Measurements from ENCODE around the gene LIF.
"Not testable (repeated sequence)": the region's sequence is repeated elsewhere in the genome, so short reads cannot be mapped to it uniquely, and the experiment has no call there.

Gene LIF

GRCh38 chr22:30201945-30202344 lies 44.6 kb downstream of the LIF start:
- no peak overlapping the region for H4K8ac ChIP-seq (ENCODE audit: low read length)
- no peak overlapping the region for H3K27ac ChIP-seq (ENCODE audit: low read length, poor library complexity, severe bottlenecking)
- H2BK120ac ChIP-seq (ENCODE audit: low read depth, low read length), result no peak overlapping the region
- H3K27me3 ChIP-seq (ENCODE audit: control insufficient read depth in 1 of 2, insufficient read depth in 1 of 2, low read length in 2 of 2), result no peaks in the 10 kb centered on the region
- H3K4me2 ChIP-seq (ENCODE audit: low read length, poor library complexity, severe bottlenecking), result no peak overlapping the region
- WGBS, result 92% methylated on average over 3 of the region's 3 CpGs
- no peaks in the 10 kb centered on the region for H3K79me1 ChIP-seq (replicated peaks; ENCODE audit: low read length, poor library complexity, severe bottlenecking)
- H2BK5ac ChIP-seq (ENCODE audit: low read depth, low read length, poor library complexity, severe bottlenecking), result no peak overlapping the region
- no peak overlapping the region for H2BK15ac ChIP-seq (ENCODE audit: low read depth, poor library complexity, severe bottlenecking)
- H3K4me3 ChIP-seq (ENCODE audit: insufficient read depth in 1 of 2, low read depth in 1 of 2, low read length in 2 of 2), result peak overlapping the region in 1 of 2 experiments; percentile 1
- H3K23ac ChIP-seq (ENCODE audit: low read length in 2 of 2), result no peak overlapping the region
- no peak overlapping the region for H3K4ac ChIP-seq (ENCODE audit: low read depth in 1 of 2, low read length in 2 of 2)
- no peak overlapping the region for H4K91ac ChIP-seq (ENCODE audit: low read length)
- no peak overlapping the region for H2AFZ ChIP-seq (ENCODE audit: low read depth, low read length)
- DNase-seq, result no peak
- H3K36me3 ChIP-seq (ENCODE audit: control insufficient read depth in 1 of 2, insufficient read depth in 2 of 2, low read depth in 1 of 2, low read length in 2 of 2), result no peaks in the 10 kb centered on the region
- H3K18ac ChIP-seq (ENCODE audit: low read depth in 1 of 2, low read length in 2 of 2), result peak overlapping the region in 1 of 2 experiments; percentile 67
- peaks cover 6% of the 10 kb centered on the region for H3K9me3 ChIP-seq (ENCODE audit: control insufficient read depth, low read length)
- H3K4me1 ChIP-seq (ENCODE audit: control insufficient read depth, insufficient read depth, low read depth, low read length), result peaks cover 20% of the 10 kb centered on the region
- H3K14ac ChIP-seq (ENCODE audit: low read length in 2 of 2), result no peak overlapping the region
- H2AK5ac ChIP-seq (ENCODE audit: low read length, severe bottlenecking), result peak overlapping the region; percentile 68
- H2BK12ac ChIP-seq (ENCODE audit: low read length in 2 of 2), result peak overlapping the region in 1 of 2 experiments; percentile 85
- peak overlapping the region; percentile 87 for H3K9ac ChIP-seq (ENCODE audit: low read length)

GRCh38 chr22:30200905-30201304 lies 45.7 kb downstream of the LIF start:
- Histone ChIP-seq H2AK5ac (ENCODE audit: low read length, severe bottlenecking) (peak overlapping the region; percentile 99), H2BK12ac (ENCODE audit: low read length in 2 of 2) (peak overlapping the region in 1 of 2 experiments; percentile 60), H3K4me1 (ENCODE audit: control insufficient read depth, insufficient read depth, low read depth, low read length) (peaks cover 18% of the 10 kb centered on the region)
- WGBS, result 98% methylated on average over 10 of the region's 10 CpGs
- not testable (repeated sequence) for H2BK15ac ChIP-seq (ENCODE audit: low read depth, poor library complexity, severe bottlenecking); H3K4ac ChIP-seq (ENCODE audit: low read depth in 1 of 2, low read length in 2 of 2); H3K9me3 ChIP-seq (ENCODE audit: control insufficient read depth, low read length); H3K14ac ChIP-seq (ENCODE audit: low read length in 2 of 2); H4K91ac ChIP-seq (ENCODE audit: low read length); H3K9ac ChIP-seq (ENCODE audit: low read length); H3K23ac ChIP-seq (ENCODE audit: low read length in 2 of 2); H2BK120ac ChIP-seq (ENCODE audit: low read depth, low read length); H3K4me3 ChIP-seq (ENCODE audit: insufficient read depth in 1 of 2, low read depth in 1 of 2, low read length in 2 of 2); H4K8ac ChIP-seq (ENCODE audit: low read length); H3K4me2 ChIP-seq (ENCODE audit: low read length, poor library complexity, severe bottlenecking); H3K36me3 ChIP-seq (ENCODE audit: control insufficient read depth in 1 of 2, insufficient read depth in 2 of 2, low read depth in 1 of 2, low read length in 2 of 2); H3K18ac ChIP-seq (ENCODE audit: low read depth in 1 of 2, low read length in 2 of 2); H3K79me1 ChIP-seq (replicated peaks; ENCODE audit: low read length, poor library complexity, severe bottlenecking); H3K27me3 ChIP-seq (ENCODE audit: control insufficient read depth in 1 of 2, insufficient read depth in 1 of 2, low read length in 2 of 2); H3K27ac ChIP-seq (ENCODE audit: low read length, poor library complexity, severe bottlenecking); H2AFZ ChIP-seq (ENCODE audit: low read depth, low read length); DNase-seq; H2BK5ac ChIP-seq (ENCODE audit: low read depth, low read length, poor library complexity, severe bottlenecking)

GRCh38 chr22:30198921-30199320 lies 47.6 kb downstream of the LIF start:
- H3K23ac ChIP-seq (ENCODE audit: low read length in 2 of 2), result no peak overlapping the region
- WGBS, result 98% methylated on average over 4 of the region's 4 CpGs
- H2BK15ac ChIP-seq (ENCODE audit: low read depth, poor library complexity, severe bottlenecking), result no peak overlapping the region
- H3K4me3 ChIP-seq (ENCODE audit: insufficient read depth in 1 of 2, low read depth in 1 of 2, low read length in 2 of 2), result no peak overlapping the region
- H3K4me1 ChIP-seq (ENCODE audit: control insufficient read depth, insufficient read depth, low read depth, low read length), result peaks cover 11% of the 10 kb centered on the region
- H3K27me3 ChIP-seq (ENCODE audit: control insufficient read depth in 1 of 2, insufficient read depth in 1 of 2, low read length in 2 of 2), result no peaks in the 10 kb centered on the region
- no peaks in the 10 kb centered on the region for H3K79me1 ChIP-seq (replicated peaks; ENCODE audit: low read length, poor library complexity, severe bottlenecking)
- peak overlapping the region in 1 of 2 experiments; percentile 86 for H3K18ac ChIP-seq (ENCODE audit: low read depth in 1 of 2, low read length in 2 of 2)
- H3K14ac ChIP-seq (ENCODE audit: low read length in 2 of 2), result no peak overlapping the region
- no peak overlapping the region for H3K27ac ChIP-seq (ENCODE audit: low read length, poor library complexity, severe bottlenecking)
- no peak overlapping the region for H2AFZ ChIP-seq (ENCODE audit: low read depth, low read length)
- no peak overlapping the region for H3K4me2 ChIP-seq (ENCODE audit: low read length, poor library complexity, severe bottlenecking)
- H2AK5ac ChIP-seq (ENCODE audit: low read length, severe bottlenecking), result peak overlapping the region; percentile 94
- no peak overlapping the region for H4K8ac ChIP-seq (ENCODE audit: low read length)
- H2BK5ac ChIP-seq (ENCODE audit: low read depth, low read length, poor library complexity, severe bottlenecking), result no peak overlapping the region
- H3K9me3 ChIP-seq (ENCODE audit: control insufficient read depth, low read length), result peaks cover 6% of the 10 kb centered on the region
- no peaks in the 10 kb centered on the region for H3K36me3 ChIP-seq (ENCODE audit: control insufficient read depth in 1 of 2, insufficient read depth in 2 of 2, low read depth in 1 of 2, low read length in 2 of 2)
- H3K4ac ChIP-seq (ENCODE audit: low read depth in 1 of 2, low read length in 2 of 2), result no peak overlapping the region
- no peak overlapping the region for H3K9ac ChIP-seq (ENCODE audit: low read length)
- no peak overlapping the region for H2BK120ac ChIP-seq (ENCODE audit: low read depth, low read length)
- no peak overlapping the region for H4K91ac ChIP-seq (ENCODE audit: low read length)
- DNase-seq, result no peak
- H2BK12ac ChIP-seq (ENCODE audit: low read length in 2 of 2), result peak overlapping the region; percentile 61 to 90

- WGBS, result 96% methylated on average over 3 of the region's 5 CpGs
- Histone ChIP-seq H2BK120ac (ENCODE audit: low read depth, low read length) (peak overlapping the region; percentile 64), H3K79me1 (replicated peaks; ENCODE audit: low read length, poor library complexity, severe bottlenecking) (no peaks in the 10 kb centered on the region), H2BK15ac (ENCODE audit: low read depth, poor library complexity, severe bottlenecking) (no peak overlapping the region), H2AK5ac (ENCODE audit: low read length, severe bottlenecking) (peak overlapping the region; percentile 79), H3K23ac (ENCODE audit: low read length in 2 of 2) (no peak overlapping the region), H2AFZ (ENCODE audit: low read depth, low read length) (no peak overlapping the region), H3K36me3 (ENCODE audit: control insufficient read depth in 1 of 2, insufficient read depth in 2 of 2, low read depth in 1 of 2, low read length in 2 of 2) (no peaks in the 10 kb centered on the region), H2BK12ac (ENCODE audit: low read length in 2 of 2) (peak overlapping the region; percentile 33 to 57), H4K8ac (ENCODE audit: low read length) (no peak overlapping the region), H2BK5ac (ENCODE audit: low read depth, low read length, poor library complexity, severe bottlenecking) (no peak overlapping the region), H3K4me1 (ENCODE audit: control insufficient read depth, insufficient read depth, low read depth, low read length) (peaks cover 11% of the 10 kb centered on the region), H3K18ac (ENCODE audit: low read depth in 1 of 2, low read length in 2 of 2) (peak overlapping the region; percentile 23 to 77), H3K27ac (ENCODE audit: low read length, poor library complexity, severe bottlenecking) (peak overlapping the region; percentile 57), H3K9ac (ENCODE audit: low read length) (peak overlapping the region; percentile 9), H3K4ac (ENCODE audit: low read depth in 1 of 2, low read length in 2 of 2) (no peak overlapping the region), H3K27me3 (ENCODE audit: control insufficient read depth in 1 of 2, insufficient read depth in 1 of 2, low read length in 2 of 2) (no peaks in the 10 kb centered on the region), H3K4me2 (ENCODE audit: low read length, poor library complexity, severe bottlenecking) (no peak overlapping the region), H3K9me3 (ENCODE audit: control insufficient read depth, low read length) (peaks cover 6% of the 10 kb centered on the region), H3K14ac (ENCODE audit: low read length in 2 of 2) (no peak overlapping the region), H3K4me3 (ENCODE audit: insufficient read depth in 1 of 2, low read depth in 1 of 2, low read length in 2 of 2) (no peak overlapping the region), H4K91ac (ENCODE audit: low read length) (no peak overlapping the region)
- DNase-seq, result peak; percentile 40
Measured at GRCh38 chr22:30198152-30198825, 48.3 kb downstream of the LIF start.
